ENCODE measurements around the gene CALCR.

- TF ChIP-seq, protein P1, sequence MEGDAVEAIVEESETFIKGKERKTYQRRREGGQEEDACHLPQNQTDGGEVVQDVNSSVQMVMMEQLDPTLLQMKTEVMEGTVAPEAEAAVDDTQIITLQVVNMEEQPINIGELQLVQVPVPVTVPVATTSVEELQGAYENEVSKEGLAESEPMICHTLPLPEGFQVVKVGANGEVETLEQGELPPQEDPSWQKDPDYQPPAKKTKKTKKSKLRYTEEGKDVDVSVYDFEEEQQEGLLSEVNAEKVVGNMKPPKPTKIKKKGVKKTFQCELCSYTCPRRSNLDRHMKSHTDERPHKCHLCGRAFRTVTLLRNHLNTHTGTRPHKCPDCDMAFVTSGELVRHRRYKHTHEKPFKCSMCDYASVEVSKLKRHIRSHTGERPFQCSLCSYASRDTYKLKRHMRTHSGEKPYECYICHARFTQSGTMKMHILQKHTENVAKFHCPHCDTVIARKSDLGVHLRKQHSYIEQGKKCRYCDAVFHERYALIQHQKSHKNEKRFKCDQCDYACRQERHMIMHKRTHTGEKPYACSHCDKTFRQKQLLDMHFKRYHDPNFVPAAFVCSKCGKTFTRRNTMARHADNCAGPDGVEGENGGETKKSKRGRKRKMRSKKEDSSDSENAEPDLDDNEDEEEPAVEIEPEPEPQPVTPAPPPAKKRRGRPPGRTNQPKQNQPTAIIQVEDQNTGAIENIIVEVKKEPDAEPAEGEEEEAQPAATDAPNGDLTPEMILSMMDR (IDR thresholded peaks at IDR 0.05), result no peak
- no peak for TF ChIP-seq EZH2 (IDR thresholded peaks at IDR 0.05; ENCODE audit: borderline replicate concordance, insufficient read depth, low read depth, low read length, poor library complexity, severe bottlenecking)
These were observed 15.6 kb downstream of the CALCR start for GRCh38 chr7:93558705-93559614.
